A549 (cell line): ENCODE data around the gene PDE4D. TPM values are rescaled to one million over a fixed set of nuclear protein-coding genes. Genes with fewer than 3 reads are reported as not detected.

Source experiments
- ATAC-seq, 2 experiments: fragments of 200-7000 bp in 1 of 2; fragments of >200 bp in 1 of 2; cut with Nextera tagmentation in 1 of 2; cut with Tn5 transposase in 1 of 2; 3 replicates each; pipeline versions ENCODE4 v1.8.0 to v1.9.1; 2018 to 2020; ENCODE audit warnings: mild to moderate bottlenecking in 1 of 2, moderate library complexity in 1 of 2
- CTCF ChIA-PET: fragments of 300-600 bp; sonication (Branson Sonifier 250); formaldehyde crosslinking; extraction: SDS; loops from one replicate; lab custom pipeline; 2021; ENCODE audit warnings: antibody characterized with exemption, inconsistent platforms; lab: Yijun Ruan, JAX
- POLR2A ChIA-PET: fragments of 350-600 bp; formaldehyde crosslinking; extraction: SDS; loops from one replicate; lab custom pipeline; 2021; ENCODE audit warnings: antibody characterized with exemption, inconsistent platforms; lab: Yijun Ruan, JAX
- DNase-seq, 2 experiments: peaks; one replicate each; pipeline versions ENCODE4 v3.0.0 to v3.0.0-alpha.2; 2011 to 2016; ENCODE audit warnings: low read depth in 1 of 2, low spot score in 1 of 2
- FAIRE-seq: peaks from 2 replicates; lab custom pipeline; 2011; peaks lifted over from hg19 to GRCh38; lab: Jason Lieb, UNC
- H3K27ac ChIP-seq, 2 experiments: fragments of >200 bp; sonication (Bioruptor Twin); formaldehyde crosslinking; 3 replicates each; pipeline ENCODE4 v1.5.1; 2016 to 2017
- H3K4me1 ChIP-seq: fragments of >200 bp; sonication (Bioruptor Twin); formaldehyde crosslinking; 3 replicates; pipeline ENCODE4 v1.6.1; 2016
- H3K4me2 ChIP-seq: fragments of >200 bp; sonication (Bioruptor Twin); formaldehyde crosslinking; 3 replicates; pipeline ENCODE4 v1.6.1; 2016
- H3K4me3 ChIP-seq: fragments of >200 bp; sonication (Bioruptor Twin); formaldehyde crosslinking; 3 replicates; pipeline ENCODE4 v1.5.1; 2016
- H3K9me3 ChIP-seq: fragments of >200 bp; sonication (Bioruptor Twin); formaldehyde crosslinking; 3 replicates; pipeline ENCODE4 v1.6.1; 2016
- BCL3 ChIP-seq: fragments of >200 bp; sonication (Bioruptor Twin); formaldehyde crosslinking; IDR thresholded peaks from 3 replicates; pipeline ENCODE4 v1.6.1; 2016
- BHLHE40 ChIP-seq: IDR thresholded peaks from 2 replicates; pipeline ENCODE4 v1.6.1; 2012; ENCODE audit warnings: low read depth, low read length, inconsistent platforms
- CBX2 ChIP-seq: fragments of 200-600 bp; sonication (generic); IDR thresholded peaks from 2 replicates; pipeline ENCODE4 v1.6.1; 2016; ENCODE audit warnings: low read depth, mild to moderate bottlenecking, borderline replicate concordance
- GATA3 ChIP-seq: IDR thresholded peaks from 2 replicates; pipeline ENCODE4 v1.6.1; 2012; ENCODE audit warnings: borderline replicate concordance
- HMGXB4 ChIP-seq: fragments of 250-450 bp; sonication (Bioruptor Pico); IDR thresholded peaks from 2 replicates; pipeline ENCODE4 v1.5.0; 2021; ENCODE audit warnings: mild to moderate bottlenecking, moderate library complexity, borderline replicate concordance
- JUNB ChIP-seq: fragments of >200 bp; sonication (Bioruptor Twin); formaldehyde crosslinking; IDR thresholded peaks from 2 replicates; pipeline ENCODE4 v1.6.1; 2016
- KDM1A ChIP-seq: fragments of 200-600 bp; sonication (generic); IDR thresholded peaks from 2 replicates; pipeline ENCODE4 v1.6.1; 2016; ENCODE audit warnings: low read depth, mild to moderate bottlenecking
- MAX ChIP-seq: IDR thresholded peaks from 2 replicates; pipeline ENCODE4 v1.6.1; 2012
- MAZ ChIP-seq: fragments of 150-350 bp; IDR thresholded peaks from 2 replicates; pipeline ENCODE4 v1.6.1; 2014; ENCODE audit warnings: antibody characterized with exemption, low read depth, low read length, borderline replicate concordance
- MYC ChIP-seq: IDR thresholded peaks from 2 replicates; pipeline ENCODE4 v1.6.1; 2012; ENCODE audit warnings: mild to moderate bottlenecking, inconsistent platforms, low read length, improper control_type of control experiment, borderline replicate concordance
- PHF8 ChIP-seq: fragments of 200-600 bp; sonication (generic); IDR thresholded peaks from 2 replicates; pipeline ENCODE4 v1.6.1; 2016; ENCODE audit warnings: low read depth, mild to moderate bottlenecking, antibody characterized with exemption, moderate library complexity, borderline replicate concordance
- POLR2A ChIP-seq: IDR thresholded peaks from 2 replicates; pipeline ENCODE4 v1.6.1; 2012; ENCODE audit warnings: mild to moderate bottlenecking, low read length
- REST ChIP-seq: fragments of 200-600 bp; sonication (generic); IDR thresholded peaks from 2 replicates; pipeline ENCODE4 v1.6.1; 2016; ENCODE audit warnings: antibody characterized with exemption, mild to moderate bottlenecking, moderate library complexity
- RFX5 ChIP-seq: fragments of 450-650 bp; IDR thresholded peaks from 2 replicates; pipeline ENCODE4 v1.7.1; 2014; ENCODE audit warnings: antibody characterized with exemption, mild to moderate bottlenecking, moderate library complexity
- SMC3 ChIP-seq: fragments of >200 bp; sonication (Bioruptor Twin); formaldehyde crosslinking; IDR thresholded peaks from 3 replicates; pipeline ENCODE4 v1.6.1; 2018; ENCODE audit warnings: inconsistent platforms
- SREBF2 ChIP-seq: fragments of 450-650 bp; IDR thresholded peaks from 2 replicates; pipeline ENCODE4 v1.6.1; 2014; ENCODE audit warnings: mild to moderate bottlenecking, moderate library complexity
- TFCP2L1 ChIP-seq: fragments of 250-450 bp; sonication (Bioruptor Pico); IDR thresholded peaks from 2 replicates; pipeline ENCODE4 v1.5.0; 2021; ENCODE audit warnings: mild to moderate bottlenecking
- TP53 ChIP-seq: fragments of 250-450 bp; sonication (Bioruptor Pico); IDR thresholded peaks from 2 replicates; pipeline ENCODE4 v1.5.0; 2021; ENCODE audit warnings: mild to moderate bottlenecking, moderate library complexity
- WGBS: methylation state at CpG from one replicate; pipeline ENCODE4 v1.1.6; 2017; ENCODE audit errors: missing lambda C conversion rate; 5-methylcytosine and 5-hydroxymethylcytosine counted together
- polyA plus RNA-seq, 4 experiments: library from polyadenylated mRNA; depleted of rRNA in 3 of 4; stranded (reverse); fragments of >200 nt; fragmentation: RNase III in 1 of 4; extraction: RNeasy Plus Mini Kit Qiagen cat#74134 plus additional on column Dnase treatment in 1 of 4; gene quantifications; 2 replicates in 3 of 4; 3 replicates in 1 of 4; pipeline ENCODE4 v1.2.3, GENCODE V29; 2011 to 2017
- TF ChIP-seq, protein P1 (sequence below): IDR thresholded peaks from 2 replicates; pipeline ENCODE4 v1.6.1; 2012
- TF ChIP-seq, protein P2 (sequence below): fragments of 150-350 bp; IDR thresholded peaks from 2 replicates; pipeline ENCODE4 v1.6.1; 2014; ENCODE audit warnings: low read depth, mild to moderate bottlenecking, low read length
- TF ChIP-seq, protein P3 (sequence below): fragments of >200 bp; sonication (Bioruptor Twin); formaldehyde crosslinking; IDR thresholded peaks from 3 replicates; pipeline ENCODE4 v1.5.1; 2016

PDE4D gene
- polyA plus RNA-seq, 2 of the 4 experiments (the other 2 are of a cell fraction) = 74.0 to 213 TPM

GRCh38 chr5:59728356-59728755, 165.2 kb downstream of the PDE4D start:
- H3K4me3 ChIP-seq = no peak overlapping the region
- ChIA-PET CTCF (interaction anchor here (0.6 to 1.2 kb wide), 2 partner anchors 40 to 402 kb away, joined by 3 read pairs; no protein-coding TSS in a partner anchor), POLR2A (no interaction called here)
- TF ChIP-seq, protein P1, sequence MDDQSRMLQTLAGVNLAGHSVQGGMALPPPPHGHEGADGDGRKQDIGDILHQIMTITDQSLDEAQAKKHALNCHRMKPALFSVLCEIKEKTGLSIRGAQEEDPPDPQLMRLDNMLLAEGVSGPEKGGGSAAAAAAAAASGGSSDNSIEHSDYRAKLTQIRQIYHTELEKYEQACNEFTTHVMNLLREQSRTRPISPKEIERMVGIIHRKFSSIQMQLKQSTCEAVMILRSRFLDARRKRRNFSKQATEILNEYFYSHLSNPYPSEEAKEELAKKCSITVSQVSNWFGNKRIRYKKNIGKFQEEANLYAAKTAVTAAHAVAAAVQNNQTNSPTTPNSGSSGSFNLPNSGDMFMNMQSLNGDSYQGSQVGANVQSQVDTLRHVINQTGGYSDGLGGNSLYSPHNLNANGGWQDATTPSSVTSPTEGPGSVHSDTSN = no peak
- TF ChIP-seq SREBF2 = no peak
- TF ChIP-seq TFCP2L1 (CRISPR knock-in tag) = no peak
- no peak for TF ChIP-seq REST
- H3K4me1 ChIP-seq = peaks cover 57% of the 10 kb centered on the region
- no peak overlapping the region for H3K27ac ChIP-seq
- WGBS = 58% methylated on average over 1 of the region's 1 CpG
- DNase-seq (no peak), ATAC-seq (no peak), FAIRE-seq (no peak)
- no peaks in the 10 kb centered on the region for H3K9me3 ChIP-seq
- H3K4me2 ChIP-seq = no peak overlapping the region

DNA sequence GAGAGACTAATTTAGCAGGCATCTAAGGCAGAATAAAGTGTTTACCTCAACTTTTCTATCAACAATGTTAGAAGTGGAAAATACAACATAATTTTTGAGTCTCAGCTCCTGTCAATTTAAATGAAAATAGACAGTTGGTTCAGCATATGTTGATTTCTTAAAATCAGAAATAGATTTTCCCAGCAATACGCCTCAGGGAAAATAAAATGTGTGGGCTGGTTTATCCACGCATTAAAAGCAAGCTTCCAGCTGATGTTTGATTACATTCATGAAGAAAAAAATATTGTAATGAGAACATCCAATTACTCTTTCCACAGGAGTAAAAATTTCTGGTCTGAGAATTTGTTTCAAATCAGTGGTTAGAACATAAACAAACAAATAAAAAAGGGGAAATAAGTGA, 166.3 kb downstream of the PDE4D start:
- no peak overlapping the region for H3K4me2 ChIP-seq
- DNase-seq (no peak), FAIRE-seq (no peak), ATAC-seq (no peak)
- H3K4me3 ChIP-seq = no peak overlapping the region
- POLR2A ChIA-PET = no interaction called here
- H3K27ac ChIP-seq = no peak overlapping the region
- CTCF ChIA-PET = interaction anchor here (1.3 kb wide), 1 partner anchor 21 kb away, joined by 3 read pairs; no protein-coding TSS in a partner anchor
- H3K9me3 ChIP-seq = no peaks in the 10 kb centered on the region
- 92% methylated on average over 2 of the region's 2 CpGs for WGBS
- peaks cover 56% of the 10 kb centered on the region for H3K4me1 ChIP-seq
- TF ChIP-seq, protein P2, sequence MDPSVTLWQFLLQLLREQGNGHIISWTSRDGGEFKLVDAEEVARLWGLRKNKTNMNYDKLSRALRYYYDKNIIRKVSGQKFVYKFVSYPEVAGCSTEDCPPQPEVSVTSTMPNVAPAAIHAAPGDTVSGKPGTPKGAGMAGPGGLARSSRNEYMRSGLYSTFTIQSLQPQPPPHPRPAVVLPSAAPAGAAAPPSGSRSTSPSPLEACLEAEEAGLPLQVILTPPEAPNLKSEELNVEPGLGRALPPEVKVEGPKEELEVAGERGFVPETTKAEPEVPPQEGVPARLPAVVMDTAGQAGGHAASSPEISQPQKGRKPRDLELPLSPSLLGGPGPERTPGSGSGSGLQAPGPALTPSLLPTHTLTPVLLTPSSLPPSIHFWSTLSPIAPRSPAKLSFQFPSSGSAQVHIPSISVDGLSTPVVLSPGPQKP = no peak
- no peak for TF ChIP-seq GATA3
- no peak for TF ChIP-seq MAX
- TF ChIP-seq REST = no peak
- TF ChIP-seq, protein P3, sequence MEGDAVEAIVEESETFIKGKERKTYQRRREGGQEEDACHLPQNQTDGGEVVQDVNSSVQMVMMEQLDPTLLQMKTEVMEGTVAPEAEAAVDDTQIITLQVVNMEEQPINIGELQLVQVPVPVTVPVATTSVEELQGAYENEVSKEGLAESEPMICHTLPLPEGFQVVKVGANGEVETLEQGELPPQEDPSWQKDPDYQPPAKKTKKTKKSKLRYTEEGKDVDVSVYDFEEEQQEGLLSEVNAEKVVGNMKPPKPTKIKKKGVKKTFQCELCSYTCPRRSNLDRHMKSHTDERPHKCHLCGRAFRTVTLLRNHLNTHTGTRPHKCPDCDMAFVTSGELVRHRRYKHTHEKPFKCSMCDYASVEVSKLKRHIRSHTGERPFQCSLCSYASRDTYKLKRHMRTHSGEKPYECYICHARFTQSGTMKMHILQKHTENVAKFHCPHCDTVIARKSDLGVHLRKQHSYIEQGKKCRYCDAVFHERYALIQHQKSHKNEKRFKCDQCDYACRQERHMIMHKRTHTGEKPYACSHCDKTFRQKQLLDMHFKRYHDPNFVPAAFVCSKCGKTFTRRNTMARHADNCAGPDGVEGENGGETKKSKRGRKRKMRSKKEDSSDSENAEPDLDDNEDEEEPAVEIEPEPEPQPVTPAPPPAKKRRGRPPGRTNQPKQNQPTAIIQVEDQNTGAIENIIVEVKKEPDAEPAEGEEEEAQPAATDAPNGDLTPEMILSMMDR = no peak
- TF ChIP-seq SMC3 = no peak
- TF ChIP-seq JUNB = no peak
- TF ChIP-seq BHLHE40 = no peak
- no peak for TF ChIP-seq MAZ
- no peak for TF ChIP-seq PHF8
- no peak for TF ChIP-seq POLR2A
- no peak for TF ChIP-seq BCL3
- TF ChIP-seq HMGXB4 (CRISPR knock-in tag) = no peak
- TF ChIP-seq KDM1A = no peak
- TF ChIP-seq RFX5 = no peak
- TF ChIP-seq CBX2 = no peak
- TF ChIP-seq TP53 (CRISPR knock-in tag) = no peak
- no peak for TF ChIP-seq MYC
